Calu3 (cell line): ENCODE data around the gene FCAMR. TPM values are rescaled to one million over a fixed set of nuclear protein-coding genes. Genes with fewer than 3 reads are reported as not detected.

Experiments used
- Bru-seq: library from RNA; stranded (reverse); fragments of 400-500 nt; gene quantifications from one replicate; lab custom pipeline; 2021; lab: Mats Ljungman, UMichigan
- BruChase-seq, 2 experiments: library from RNA; stranded (reverse); fragments of 400-500 nt; gene quantifications; one replicate each; lab custom pipeline; 2021; lab: Mats Ljungman, UMichigan
- BruUV-seq: library from RNA; stranded (reverse); fragments of 400-500 nt; replicated peaks from 2 replicates; lab custom pipeline; 2021; lab: Mats Ljungman, UMichigan
- CTCF ChIA-PET: fragments of 300-600 bp; sonication (Branson Sonifier 250); formaldehyde crosslinking; loops from one replicate; lab custom pipeline; 2022; ENCODE audit warnings: antibody characterized with exemption; lab: Charles Lee
- DNase-seq: peaks from one replicate; pipeline ENCODE4 v3.0.0; 2022
- H3K27ac Mint-ChIP-seq: one replicate; pipeline ENCODE4 v1.8.0; 2022; ENCODE audit warnings: mixed read lengths; ENCODE audit not compliant: unreplicated experiment
- H3K27me3 Mint-ChIP-seq: one replicate; pipeline ENCODE4 v1.8.0; 2022; ENCODE audit warnings: mixed read lengths; ENCODE audit not compliant: unreplicated experiment
- H3K36me3 Mint-ChIP-seq: one replicate; pipeline ENCODE4 v1.8.0; 2022; ENCODE audit warnings: mild to moderate bottlenecking, moderate library complexity, mixed read lengths; ENCODE audit not compliant: insufficient read depth, unreplicated experiment
- H3K4me1 Mint-ChIP-seq: one replicate; pipeline ENCODE4 v1.8.0; 2022; ENCODE audit warnings: mild to moderate bottlenecking, low read depth, mixed read lengths; ENCODE audit not compliant: unreplicated experiment
- H3K4me3 Mint-ChIP-seq: one replicate; pipeline ENCODE4 v1.8.0; 2022; ENCODE audit warnings: mild to moderate bottlenecking, low read depth, moderate library complexity, mixed read lengths; ENCODE audit not compliant: unreplicated experiment
- H3K9me3 Mint-ChIP-seq: one replicate; pipeline ENCODE4 v1.8.0; 2022; ENCODE audit warnings: low read depth, mixed read lengths; ENCODE audit not compliant: unreplicated experiment
- CTCF ChIP-seq: fragments of 200-600 bp; IDR thresholded peaks from one replicate; pipeline ENCODE4 v1.8.0; 2022; ENCODE audit warnings: antibody characterized with exemption; ENCODE audit not compliant: unreplicated experiment
- intact Hi-C: fragments of 100-400 bp; cut with micrococcal nuclease; formaldehyde crosslinking; loops from one replicate; pipeline ENCODE4 v1.10.0; 2022; ENCODE audit not compliant: unreplicated experiment
- long read RNA-seq: library from polyadenylated mRNA; stranded (forward); transcript quantifications from one replicate; pipeline ENCODE4 v2.0.0, GENCODE V29; 2022
- total RNA-seq: library from RNA; stranded (reverse); gene quantifications from 2 replicates; pipeline ENCODE4 v1.2.3, GENCODE V29; 2022

Gene FCAMR
- total RNA-seq (not detected in 2 replicates), Bru-seq, nascent RNA (percentile 6 among the genes with signal in this experiment), BruChase-seq, experiment 1, labeled RNA remaining after a 6-hour chase (percentile 6 among the genes with signal in this experiment), BruChase-seq, experiment 2, labeled RNA remaining after a 2-hour chase (percentile 6 among the genes with signal in this experiment)
- long read RNA-seq: 0 reads

GRCh38 chr1:206970446-206970845, at the start of gene FCAMR:
Gene FCAMR, minus strand, starts transcription at chr1:206970460. Its CDS starts 335 bp downstream, at chr1:206970125.
- CTCF ChIA-PET: no interaction called here
- TF ChIP-seq CTCF: no peak
- BruUV-seq: no TSS peak
- DNase-seq: no peak
- no peaks in the 10 kb centered on the region for H3K9me3 Mint-ChIP-seq
- intact Hi-C loops: no loop called here
- no peaks in the 10 kb centered on the region for H3K27me3 Mint-ChIP-seq
- H3K27ac Mint-ChIP-seq: no peak within 1 kb of the TSS
- peaks cover 45% of the 10 kb centered on the region for H3K4me1 Mint-ChIP-seq
- no peaks in the 10 kb centered on the region for H3K36me3 Mint-ChIP-seq
- H3K4me3 Mint-ChIP-seq: no peak within 1 kb of the TSS

DNA sequence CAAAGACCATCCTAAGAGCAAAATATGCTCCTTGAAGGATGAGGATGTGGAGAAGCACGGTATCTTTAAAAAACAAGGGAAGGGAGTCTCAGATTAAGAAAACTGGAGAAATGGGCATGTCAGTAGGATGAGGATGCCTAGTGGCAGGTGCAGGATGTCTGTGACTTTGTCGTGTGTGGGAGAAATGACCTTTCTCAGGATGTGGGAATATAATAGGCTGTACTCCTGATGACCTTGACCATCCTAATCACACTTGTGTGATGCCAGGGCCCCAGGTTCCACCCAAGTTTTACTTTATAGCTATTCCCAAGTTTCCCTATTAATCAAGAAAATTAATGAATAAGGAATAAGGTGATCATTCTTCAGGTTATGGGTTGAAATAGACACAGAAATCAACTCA, 49.4 kb upstream of the FCAMR start:
- peaks cover 91% of the 10 kb centered on the region for H3K4me1 Mint-ChIP-seq
- peak overlapping the region; percentile 98 for H3K27ac Mint-ChIP-seq
- H3K36me3 Mint-ChIP-seq: peaks cover 74% of the 10 kb centered on the region
- no peak for DNase-seq
- TF ChIP-seq CTCF: no peak
- TSS peak; percentile 46 for BruUV-seq
- intact Hi-C loops: loop anchor here (2.0 to 10.0 kb wide), 2 partner anchors 13 to 305 kb away; partner anchors contain the start of gene CD55
- no peaks in the 10 kb centered on the region for H3K27me3 Mint-ChIP-seq
- H3K9me3 Mint-ChIP-seq: no peaks in the 10 kb centered on the region
- peak overlapping the region; percentile 7 for H3K4me3 Mint-ChIP-seq
- CTCF ChIA-PET: interaction anchor here (0.6 to 4.7 kb wide), 5 partner anchors 10 to 19 kb away, joined by 3 to 25 read pairs (median 12); no protein-coding TSS in a partner anchor

DNA sequence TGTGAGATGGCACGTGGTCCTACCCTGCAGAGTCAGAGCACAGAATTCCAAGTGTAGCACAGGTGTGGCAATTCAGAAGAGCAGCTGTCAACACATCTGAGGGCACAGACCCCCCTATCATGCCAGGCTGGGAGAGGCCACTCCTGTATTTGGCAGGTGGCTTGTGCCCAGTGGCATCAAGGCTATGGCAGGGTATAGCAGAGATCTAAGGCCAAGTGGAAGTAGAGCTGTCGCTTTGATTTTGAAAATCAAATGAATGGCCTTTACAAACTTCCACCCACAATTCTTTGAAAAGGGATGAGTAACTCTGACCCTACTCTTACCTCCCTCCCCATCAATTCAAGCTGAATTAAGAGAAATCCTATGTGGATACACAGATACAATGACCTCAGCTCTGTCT, 48.9 kb upstream of the FCAMR start:
- Mint-ChIP-seq H3K27ac (peak overlapping the region; percentile 98), H3K4me1 (peaks cover 91% of the 10 kb centered on the region), H3K36me3 (peaks cover 69% of the 10 kb centered on the region), H3K4me3 (no peak overlapping the region), H3K9me3 (no peaks in the 10 kb centered on the region), H3K27me3 (no peaks in the 10 kb centered on the region)
- CTCF ChIA-PET: interaction anchor here (0.6 to 4.7 kb wide), 4 partner anchors 9 to 18 kb away, joined by 3 to 25 read pairs (median 14); no protein-coding TSS in a partner anchor
- no peak for TF ChIP-seq CTCF
- BruUV-seq: no TSS peak
- no peak for DNase-seq
- intact Hi-C loops: no loop called here

DNA sequence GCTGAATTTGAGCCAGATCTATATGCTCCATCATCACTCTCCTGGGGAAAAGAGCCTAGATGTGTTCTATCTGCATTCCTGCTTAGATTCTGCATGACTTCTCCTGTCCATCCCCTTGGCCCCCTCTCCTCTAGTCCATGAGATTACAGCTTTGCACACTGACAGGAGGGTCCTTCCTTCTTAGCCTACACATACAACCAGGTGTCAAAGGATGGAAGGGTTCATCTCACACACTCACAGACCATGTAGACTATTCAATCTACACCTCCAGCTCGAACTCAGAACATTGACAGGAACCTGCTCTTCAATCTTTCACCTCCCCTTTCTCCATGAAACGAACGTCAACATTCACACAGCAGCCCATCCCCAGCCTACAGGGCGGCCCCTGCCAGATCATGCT, 48.4 kb upstream of the FCAMR start:
- H3K27ac Mint-ChIP-seq: peak overlapping the region; percentile 98
- CTCF ChIA-PET: interaction anchor here (0.7 to 4.7 kb wide), 7 partner anchors 9 to 36 kb away, joined by 3 to 25 read pairs (median 4); partner anchors contain the start of genes C1orf116 and PFKFB2
- no peak for TF ChIP-seq CTCF
- H3K27me3 Mint-ChIP-seq: no peaks in the 10 kb centered on the region
- H3K9me3 Mint-ChIP-seq: no peaks in the 10 kb centered on the region
- no TSS peak for BruUV-seq
- H3K4me3 Mint-ChIP-seq: no peak overlapping the region
- peaks cover 64% of the 10 kb centered on the region for H3K36me3 Mint-ChIP-seq
- no peak for DNase-seq
- intact Hi-C loops: no loop called here
- H3K4me1 Mint-ChIP-seq: peaks cover 91% of the 10 kb centered on the region
